H9 (cell line): Measurements from ENCODE around the gene TRIM23. TPM values are rescaled to one million over a fixed set of nuclear protein-coding genes. Genes with fewer than 3 reads are reported as not detected.

ENCODE experiments used
- DNase-seq: peaks from one replicate; pipeline ENCODE4 v3.0.0-alpha.2; 2017
- H2AFZ ChIP-seq: one replicate; pipeline ENCODE4 v1.6.1; 2013; ENCODE audit warnings: mild to moderate bottlenecking, low read length, control low read depth, moderate library complexity
- H2AK5ac ChIP-seq: 2 replicates; pipeline ENCODE4 v1.6.1; 2013; ENCODE audit warnings: low read length, control low read depth, mixed read lengths; ENCODE audit not compliant: insufficient read length
- H2BK120ac ChIP-seq: one replicate; pipeline ENCODE4 v1.6.1; 2013; ENCODE audit warnings: low read depth, mild to moderate bottlenecking, low read length, control low read depth, inconsistent platforms; ENCODE audit not compliant: poor library complexity, severe bottlenecking
- H2BK12ac ChIP-seq: 2 replicates; pipeline ENCODE4 v1.6.1; 2013; ENCODE audit warnings: low read length, control low read depth, mixed read lengths, low read depth; ENCODE audit not compliant: insufficient read length
- H2BK15ac ChIP-seq: 2 replicates; pipeline ENCODE4 v1.6.1; 2013; ENCODE audit warnings: low read depth, low read length, control low read depth
- H2BK20ac ChIP-seq: one replicate; pipeline ENCODE4 v1.6.1; 2013; ENCODE audit warnings: low read depth, mild to moderate bottlenecking, low read length, control low read depth, inconsistent platforms; ENCODE audit not compliant: poor library complexity, severe bottlenecking
- H2BK5ac ChIP-seq: 2 replicates; pipeline ENCODE4 v1.6.1; 2013; ENCODE audit warnings: low read length, control low read depth, mixed read lengths; ENCODE audit not compliant: insufficient read length
- H3K14ac ChIP-seq: 2 replicates; pipeline ENCODE4 v1.6.1; 2013; ENCODE audit warnings: low read length, control low read depth; ENCODE audit not compliant: insufficient read depth
- H3K18ac ChIP-seq: 2 replicates; pipeline ENCODE4 v1.6.1; 2013; ENCODE audit warnings: low read depth, mild to moderate bottlenecking, mixed read lengths, low read length, control low read depth; ENCODE audit not compliant: insufficient read length
- H3K23ac ChIP-seq: 2 replicates; pipeline ENCODE4 v1.6.1; 2013; ENCODE audit warnings: low read length, control low read depth, mixed read lengths, low read depth; ENCODE audit not compliant: insufficient read length
- H3K23me2 ChIP-seq: 2 replicates; pipeline ENCODE4 v1.6.1; 2013; ENCODE audit warnings: low read depth, mild to moderate bottlenecking, mixed read lengths, low read length, control low read depth; ENCODE audit not compliant: insufficient read length, poor library complexity, severe bottlenecking
- H3K27ac ChIP-seq: 2 replicates; pipeline ENCODE4 v1.5.1; 2013; ENCODE audit warnings: low read length, control low read depth, mixed read lengths, low read depth; ENCODE audit not compliant: insufficient read length
- H3K27me3 ChIP-seq: 2 replicates; pipeline ENCODE4 v1.6.1; 2013; ENCODE audit warnings: low read length, control low read depth, inconsistent platforms; ENCODE audit not compliant: insufficient read depth
- H3K4ac ChIP-seq: 2 replicates; pipeline ENCODE4 v1.6.1; 2013; ENCODE audit warnings: low read depth, mild to moderate bottlenecking, control low read depth, inconsistent platforms, low read length, moderate library complexity
- H3K4me1 ChIP-seq: 2 replicates; pipeline ENCODE4 v1.6.1; 2013; ENCODE audit warnings: low read length, control low read depth, inconsistent platforms; ENCODE audit not compliant: insufficient read depth
- H3K4me2 ChIP-seq: 2 replicates; pipeline ENCODE4 v1.6.1; 2013; ENCODE audit warnings: low read length, control low read depth, mixed read lengths; ENCODE audit not compliant: insufficient read length, insufficient read depth
- H3K56ac ChIP-seq: 2 replicates; pipeline ENCODE4 v1.6.1; 2013; ENCODE audit warnings: low read depth, mild to moderate bottlenecking, mixed read lengths, low read length, control low read depth; ENCODE audit not compliant: insufficient read length
- H3K79me1 ChIP-seq: 2 replicates; pipeline ENCODE4 v1.6.1; 2013; ENCODE audit warnings: low read depth, mild to moderate bottlenecking, moderate library complexity, low read length, control low read depth, inconsistent platforms; ENCODE audit not compliant: insufficient read depth, poor library complexity, severe bottlenecking
- H3K79me2 ChIP-seq: 2 replicates; pipeline ENCODE4 v1.6.1; 2013; ENCODE audit warnings: low read length, control low read depth, inconsistent platforms; ENCODE audit not compliant: insufficient read depth
- H3K9ac ChIP-seq: 2 replicates; pipeline ENCODE4 v1.6.1; 2013; ENCODE audit warnings: low read length, control low read depth, mixed read lengths; ENCODE audit not compliant: insufficient read length; ENCODE audit errors: extremely low read depth
- H3K9me3 ChIP-seq: one replicate; pipeline ENCODE4 v1.6.1; 2013; ENCODE audit warnings: low read depth, low read length, inconsistent platforms; ENCODE audit not compliant: control insufficient read depth
- H3T11ph ChIP-seq: one replicate; pipeline ENCODE4 v1.6.1; 2013; ENCODE audit warnings: mild to moderate bottlenecking, low read length, control low read depth, inconsistent platforms
- H4K20me1 ChIP-seq: one replicate; pipeline ENCODE4 v1.6.1; 2013; ENCODE audit not compliant: control insufficient read depth, insufficient read length, insufficient read depth
- H4K5ac ChIP-seq: 2 replicates; pipeline ENCODE4 v1.6.1; 2013; ENCODE audit warnings: low read depth, mild to moderate bottlenecking, mixed read lengths, low read length, control low read depth; ENCODE audit not compliant: insufficient read length
- H4K8ac ChIP-seq: replicated peaks from 2 replicates; pipeline ENCODE4 v1.6.1; 2013; ENCODE audit warnings: low read length, control low read depth, mixed read lengths, low read depth; ENCODE audit not compliant: insufficient read length
- H4K91ac ChIP-seq: 2 replicates; pipeline ENCODE4 v1.6.1; 2013; ENCODE audit warnings: low read depth, mild to moderate bottlenecking, moderate library complexity, mixed read lengths, low read length, control low read depth; ENCODE audit not compliant: insufficient read length
- H3K27ac Mint-ChIP-seq, 3 experiments: 2 replicates in 2 of 3; 3 replicates in 1 of 3; pipeline ENCODE4 v1.8.0; 2020 to 2021; ENCODE audit warnings: mixed read lengths in 3 of 3, mild to moderate bottlenecking in 1 of 3, moderate library complexity in 1 of 3
- H3K27me3 Mint-ChIP-seq: 2 replicates; pipeline ENCODE4 v1.8.0; 2021; ENCODE audit warnings: low read depth, mild to moderate bottlenecking, moderate library complexity, mixed read lengths
- H3K36me3 Mint-ChIP-seq, 3 experiments: 2 replicates in 2 of 3; 3 replicates in 1 of 3; pipeline ENCODE4 v1.8.0; 2020 to 2021; ENCODE audit warnings: low read depth in 3 of 3, mixed read lengths in 3 of 3; ENCODE audit not compliant: insufficient read depth in 1 of 3
- H3K4me1 Mint-ChIP-seq, 2 experiments: 2 replicates each; pipeline ENCODE4 v1.8.0; 2020; ENCODE audit warnings: mixed read lengths in 2 of 2
- H3K4me3 Mint-ChIP-seq, 2 experiments: 2 replicates in 1 of 2; 3 replicates in 1 of 2; pipeline ENCODE4 v1.8.0; 2020 to 2021; ENCODE audit warnings: mild to moderate bottlenecking in 2 of 2, mixed read lengths in 2 of 2, moderate library complexity in 1 of 2
- H3K9me3 Mint-ChIP-seq, 2 experiments: 2 replicates in 1 of 2; 3 replicates in 1 of 2; pipeline ENCODE4 v1.8.0; 2020; ENCODE audit warnings: mild to moderate bottlenecking in 2 of 2, mixed read lengths in 2 of 2, moderate library complexity in 1 of 2
- total RNA-seq: library from RNA; stranded (reverse); gene quantifications from 2 replicates; pipeline ENCODE4 v1.2.1, GENCODE V29; 2021
- TF ChIP-seq, protein P1 (sequence below): fragments of 200-600 bp; sonication (generic); conservative IDR thresholded peaks from 3 replicates; pipeline ENCODE4 v1.8.0; 2021; ENCODE audit warnings: antibody characterized with exemption, mild to moderate bottlenecking

Gene TRIM23
- total RNA-seq, 1 experiment from 2014 or later, result 12.9 TPM

DNA sequence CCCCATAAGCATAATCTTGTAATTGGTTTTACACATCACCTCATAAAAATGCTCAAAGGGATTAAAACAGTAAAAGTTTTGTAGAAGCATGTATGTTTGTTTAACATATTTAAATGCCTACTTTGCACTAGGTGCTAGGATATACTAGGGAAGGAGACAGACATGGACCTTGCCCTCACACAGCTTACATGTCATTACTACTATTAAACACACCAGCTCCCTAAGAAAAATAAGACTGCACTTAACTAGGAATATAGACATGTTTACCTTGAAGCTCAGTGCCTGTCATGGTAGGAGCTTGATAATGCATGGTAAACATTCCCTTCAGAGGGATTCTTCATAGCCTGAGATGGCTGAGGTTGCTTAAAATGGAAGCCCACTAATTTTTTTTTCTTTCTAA, 6.8 kb upstream of the TRIM23 start:
- no peak overlapping the region for H2BK120ac ChIP-seq
- H3K9me3 Mint-ChIP-seq, result no peaks in the 10 kb centered on the region

More for the DNA sequence above, 6.8 kb upstream of the TRIM23 start:
- H3T11ph ChIP-seq, result no peak overlapping the region
- H3K4me1 Mint-ChIP-seq, result peaks cover under 1 to 2% of the 10 kb centered on the region in 2 experiments
- H4K8ac ChIP-seq, result no peak overlapping the region
- no peak overlapping the region for H3K27ac Mint-ChIP-seq
- TF ChIP-seq, protein P1, sequence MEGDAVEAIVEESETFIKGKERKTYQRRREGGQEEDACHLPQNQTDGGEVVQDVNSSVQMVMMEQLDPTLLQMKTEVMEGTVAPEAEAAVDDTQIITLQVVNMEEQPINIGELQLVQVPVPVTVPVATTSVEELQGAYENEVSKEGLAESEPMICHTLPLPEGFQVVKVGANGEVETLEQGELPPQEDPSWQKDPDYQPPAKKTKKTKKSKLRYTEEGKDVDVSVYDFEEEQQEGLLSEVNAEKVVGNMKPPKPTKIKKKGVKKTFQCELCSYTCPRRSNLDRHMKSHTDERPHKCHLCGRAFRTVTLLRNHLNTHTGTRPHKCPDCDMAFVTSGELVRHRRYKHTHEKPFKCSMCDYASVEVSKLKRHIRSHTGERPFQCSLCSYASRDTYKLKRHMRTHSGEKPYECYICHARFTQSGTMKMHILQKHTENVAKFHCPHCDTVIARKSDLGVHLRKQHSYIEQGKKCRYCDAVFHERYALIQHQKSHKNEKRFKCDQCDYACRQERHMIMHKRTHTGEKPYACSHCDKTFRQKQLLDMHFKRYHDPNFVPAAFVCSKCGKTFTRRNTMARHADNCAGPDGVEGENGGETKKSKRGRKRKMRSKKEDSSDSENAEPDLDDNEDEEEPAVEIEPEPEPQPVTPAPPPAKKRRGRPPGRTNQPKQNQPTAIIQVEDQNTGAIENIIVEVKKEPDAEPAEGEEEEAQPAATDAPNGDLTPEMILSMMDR, result no peak
- H3K23ac ChIP-seq, result no peak overlapping the region
- H2BK15ac ChIP-seq, result no peak overlapping the region
- H3K79me1 ChIP-seq, result no peaks in the 10 kb centered on the region
- H4K5ac ChIP-seq, result no peak overlapping the region
- H3K9me3 ChIP-seq, result no peaks in the 10 kb centered on the region
- no peak overlapping the region for H2BK12ac ChIP-seq
- H3K27me3 ChIP-seq, result no peaks in the 10 kb centered on the region
- H3K4ac ChIP-seq, result no peak overlapping the region
- no peaks in the 10 kb centered on the region for H3K23me2 ChIP-seq
- no peaks in the 10 kb centered on the region for H3K27me3 Mint-ChIP-seq
- peaks cover 0 to 12% (median 6%) of the 10 kb centered on the region in 3 experiments; a peak in 5 of 7 replicates for H3K36me3 Mint-ChIP-seq
- H3K27ac ChIP-seq, result no peak overlapping the region
- H3K14ac ChIP-seq, result no peak overlapping the region
- H3K4me3 Mint-ChIP-seq, result no peak overlapping the region
- no peak overlapping the region for H2BK20ac ChIP-seq
- peaks cover 5% of the 10 kb centered on the region; the same call in 1 of the 2 replicates for H3K79me2 ChIP-seq
- no peaks in the 10 kb centered on the region for H3K4me1 ChIP-seq
- H3K4me2 ChIP-seq, result no peak overlapping the region
- H2AFZ ChIP-seq, result no peak overlapping the region
- H2AK5ac ChIP-seq, result no peak overlapping the region
- H3K9ac ChIP-seq, result no peak overlapping the region
- no peak for DNase-seq
- H3K18ac ChIP-seq, result no peak overlapping the region
- no peaks in the 10 kb centered on the region for H4K20me1 ChIP-seq
- no peak overlapping the region for H4K91ac ChIP-seq
- H2BK5ac ChIP-seq, result no peak overlapping the region
- H3K56ac ChIP-seq, result no peak overlapping the region
